GM13976 (cell line): ENCODE data around the gene C5orf22.
A peak's percentile ranks its signal among the peaks of the same experiment; 100 is the strongest.

Experiments used
- DNase-seq: peaks from one replicate; pipeline ENCODE4 v3.0.0; 2012; ENCODE audit warnings: low spot score
- in situ Hi-C: fragments of 300-500 bp; cut with MboI; formaldehyde crosslinking; loops from one replicate; pipeline ENCODE4 v1.12.0; 2022; ENCODE audit warnings: low sequenced_read_pairs, mixed read lengths, inconsistent platforms; ENCODE audit not compliant: unreplicated experiment
- TF ChIP-seq, protein P1 (sequence below): IDR thresholded peaks from 2 replicates; pipeline ENCODE4 v1.5.1; 2012; ENCODE audit warnings: borderline replicate concordance, mild to moderate bottlenecking; ENCODE audit not compliant: insufficient read depth; ENCODE audit errors: extremely low read depth, missing control alignments, control extremely low read depth

C5orf22 gene

DNA sequence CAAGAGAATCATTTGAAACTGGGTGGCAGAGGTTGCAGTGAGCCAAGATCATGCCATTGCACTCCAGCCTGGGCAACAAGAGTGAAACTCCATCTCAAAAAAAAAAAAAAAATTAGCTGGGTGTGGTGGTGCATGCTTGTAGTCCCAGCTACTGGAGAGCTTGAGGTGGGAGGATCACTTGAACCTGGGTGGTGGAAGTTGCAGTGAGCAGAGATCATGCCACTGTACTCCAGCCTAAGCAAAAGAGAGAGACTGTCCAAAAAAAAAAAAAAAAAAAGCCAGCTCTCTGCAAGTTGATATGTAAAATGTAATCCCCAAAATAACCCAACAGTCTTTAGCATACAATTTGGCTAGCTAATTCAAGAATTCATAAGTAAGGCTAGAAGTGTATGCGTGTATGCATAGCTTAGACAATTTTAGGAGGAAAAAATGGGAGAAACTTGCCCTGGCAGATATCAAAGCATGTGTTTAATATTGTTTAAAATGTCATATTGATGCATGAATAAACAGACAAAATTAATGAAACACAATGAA lies 36.3 kb downstream of the C5orf22 start:
- in situ Hi-C loops = no loop called here
- TF ChIP-seq, protein P1, sequence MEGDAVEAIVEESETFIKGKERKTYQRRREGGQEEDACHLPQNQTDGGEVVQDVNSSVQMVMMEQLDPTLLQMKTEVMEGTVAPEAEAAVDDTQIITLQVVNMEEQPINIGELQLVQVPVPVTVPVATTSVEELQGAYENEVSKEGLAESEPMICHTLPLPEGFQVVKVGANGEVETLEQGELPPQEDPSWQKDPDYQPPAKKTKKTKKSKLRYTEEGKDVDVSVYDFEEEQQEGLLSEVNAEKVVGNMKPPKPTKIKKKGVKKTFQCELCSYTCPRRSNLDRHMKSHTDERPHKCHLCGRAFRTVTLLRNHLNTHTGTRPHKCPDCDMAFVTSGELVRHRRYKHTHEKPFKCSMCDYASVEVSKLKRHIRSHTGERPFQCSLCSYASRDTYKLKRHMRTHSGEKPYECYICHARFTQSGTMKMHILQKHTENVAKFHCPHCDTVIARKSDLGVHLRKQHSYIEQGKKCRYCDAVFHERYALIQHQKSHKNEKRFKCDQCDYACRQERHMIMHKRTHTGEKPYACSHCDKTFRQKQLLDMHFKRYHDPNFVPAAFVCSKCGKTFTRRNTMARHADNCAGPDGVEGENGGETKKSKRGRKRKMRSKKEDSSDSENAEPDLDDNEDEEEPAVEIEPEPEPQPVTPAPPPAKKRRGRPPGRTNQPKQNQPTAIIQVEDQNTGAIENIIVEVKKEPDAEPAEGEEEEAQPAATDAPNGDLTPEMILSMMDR = no peak

DNA sequence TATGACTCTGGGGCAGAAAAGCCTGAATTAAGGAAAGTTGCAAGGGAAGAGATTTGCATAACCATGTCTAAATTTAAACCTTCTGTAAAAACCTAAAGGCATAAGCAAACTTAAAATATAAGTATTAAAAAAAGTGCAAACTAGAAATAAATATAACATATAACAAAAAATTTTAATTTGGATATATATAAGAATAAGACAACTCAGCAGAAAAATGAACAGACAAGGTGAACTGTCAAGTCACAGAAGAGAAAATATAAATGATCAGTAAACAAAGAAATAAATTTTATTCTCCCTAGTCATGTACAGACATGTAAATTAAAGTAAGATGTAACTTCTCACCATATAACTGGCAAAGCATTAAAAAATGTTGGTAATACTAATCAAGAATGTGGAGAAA lies 37.0 kb downstream of the C5orf22 start:
- TF ChIP-seq, protein P1 = no peak
- no peak for DNase-seq
- in situ Hi-C loops = no loop called here

More for the DNA sequence above, 36.3 kb downstream of the C5orf22 start:
- no peak for DNase-seq

DNA sequence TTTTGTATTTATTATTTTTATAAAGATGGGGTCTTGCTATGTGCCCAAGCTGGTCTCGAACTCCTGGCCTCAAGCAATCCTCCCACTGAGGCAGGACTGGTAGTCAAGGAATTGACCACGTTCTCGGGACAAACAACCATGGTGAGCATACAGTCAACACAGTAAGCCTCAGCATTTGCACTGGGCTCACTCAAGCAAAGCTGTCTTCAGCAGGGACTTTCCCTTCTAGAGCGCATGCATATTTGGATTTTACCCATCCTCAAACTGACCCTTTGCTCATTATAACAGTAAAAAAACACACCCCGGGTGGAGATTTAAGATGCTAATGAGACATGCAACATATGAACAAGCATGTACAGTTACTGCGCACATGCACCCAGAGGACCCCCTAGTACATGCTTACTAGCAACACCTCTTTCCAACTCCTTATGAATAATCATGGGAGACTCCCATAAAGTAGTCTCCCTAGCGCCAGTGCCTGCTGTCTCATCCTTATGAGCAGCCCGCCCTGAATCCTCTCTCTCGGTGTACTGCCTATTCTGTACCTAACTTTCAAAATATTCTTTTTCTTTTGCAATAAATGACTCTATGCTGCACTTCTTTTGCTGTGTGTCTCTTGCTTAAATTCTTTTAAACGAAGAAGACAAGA lies 41.5 kb downstream of the C5orf22 start:
- TF ChIP-seq, protein P1 = no peak
- in situ Hi-C loops = loop anchor here (10.0 kb wide), 1 partner anchor 521 kb away; no protein-coding TSS in a partner anchor
- DNase-seq = peak; percentile 58

DNA sequence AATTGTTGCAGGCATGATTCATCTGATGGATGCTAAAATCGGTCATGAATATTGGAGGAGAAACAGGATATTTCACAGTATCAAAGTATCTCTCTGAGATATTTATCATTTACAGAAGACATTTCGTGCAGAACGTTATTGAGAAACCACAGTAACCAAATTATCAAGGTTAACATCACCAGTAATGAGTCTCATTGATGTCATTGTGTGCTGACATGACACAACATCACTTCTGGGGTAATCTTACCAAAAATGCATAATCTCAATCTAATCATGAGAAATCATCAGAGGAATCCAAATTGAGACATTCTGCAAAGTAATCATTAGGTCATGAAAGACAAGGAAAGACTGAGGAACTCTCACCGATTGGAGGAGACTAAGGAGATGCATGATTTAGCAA lies 42.7 kb downstream of the C5orf22 start:
- DNase-seq = no peak
- in situ Hi-C loops = loop anchor here (10.0 kb wide), 1 partner anchor 520 kb away; no protein-coding TSS in a partner anchor
- TF ChIP-seq, protein P1 = no peak

DNA sequence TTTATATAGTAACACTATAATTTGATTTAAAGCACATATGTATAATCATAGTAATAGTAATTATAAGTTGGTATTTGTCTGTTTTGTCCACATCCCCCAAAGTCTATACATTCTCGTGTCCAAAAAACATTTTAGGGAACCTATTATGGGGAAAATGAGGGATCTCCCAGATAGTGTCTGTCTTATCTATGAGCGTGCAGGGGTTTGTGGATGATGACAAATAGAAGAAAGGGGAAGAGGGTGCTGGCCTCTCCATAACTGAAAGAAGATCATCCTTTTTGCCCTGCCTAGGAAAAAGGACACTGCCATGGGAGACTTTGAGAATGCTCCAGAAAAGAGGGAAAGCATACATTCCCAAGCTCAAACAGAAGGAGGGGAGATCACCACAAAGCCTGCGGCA lies 45.3 kb downstream of the C5orf22 start:
- DNase-seq = no peak
- in situ Hi-C loops = loop anchor here (10.0 kb wide), 1 partner anchor 517 kb away; no protein-coding TSS in a partner anchor
- TF ChIP-seq, protein P1 = no peak

DNA sequence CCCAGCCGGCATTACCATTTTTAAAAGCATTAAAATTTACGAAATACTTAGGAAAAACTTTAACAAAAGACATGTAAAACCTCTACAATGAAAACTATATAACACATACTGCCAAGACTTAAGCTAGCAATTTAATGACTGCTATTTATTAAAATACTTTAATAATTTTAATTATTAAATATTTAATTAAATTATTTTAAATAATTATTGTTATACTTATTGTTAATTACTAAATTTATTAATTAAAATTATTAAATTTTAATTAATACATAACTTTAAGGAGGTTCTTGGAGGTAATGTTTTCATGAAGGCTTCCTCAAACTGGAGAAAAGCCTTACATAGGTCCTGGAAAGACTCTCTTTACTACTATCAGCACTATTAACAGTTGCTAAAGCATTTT lies 47.5 kb downstream of the C5orf22 start:
- in situ Hi-C loops = loop anchor here (10.0 kb wide), 1 partner anchor 515 kb away; no protein-coding TSS in a partner anchor
- TF ChIP-seq, protein P1 = no peak
- DNase-seq = no peak
